Renal cortical epithelial cell (primary cell): ENCODE data around the gene KCNG2. TPM values are rescaled to one million over a fixed set of nuclear protein-coding genes. Genes with fewer than 3 reads are reported as not detected.

Source experiments
- DNase-seq: peaks from one replicate; pipeline ENCODE4 v3.0.0-alpha.2; 2011; ENCODE audit warnings: low read depth
- total RNA-seq: library from RNA; depleted of rRNA; stranded (reverse); fragments of >200 nt; gene quantifications from 2 replicates; pipeline ENCODE4 v1.2.3, GENCODE V29; 2014

Gene KCNG2
- total RNA-seq, 1 donor from 2014 or later: 0.20 TPM

DNA sequence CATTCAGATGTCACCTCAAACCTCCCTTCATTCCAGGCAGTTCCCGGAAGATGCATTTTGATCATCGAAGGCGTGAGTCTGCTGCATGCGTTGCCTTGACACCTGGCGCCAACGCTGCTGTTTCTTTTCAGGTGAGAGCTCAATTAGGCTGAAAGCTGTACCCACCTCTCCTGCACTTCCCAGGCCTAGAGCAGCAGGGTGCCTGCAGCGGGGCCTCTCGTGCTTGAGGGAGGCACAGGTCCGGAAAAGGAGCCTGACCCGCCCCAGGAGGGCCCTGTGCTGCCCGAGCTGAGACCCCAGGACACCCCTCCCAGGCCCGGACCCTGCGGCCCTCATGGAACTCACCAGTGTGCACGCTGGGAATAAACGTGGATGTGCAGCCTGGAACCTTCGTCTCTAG lies 31.4 kb upstream of the KCNG2 start:
- DNase-seq: no peak

GRCh38 chr18:79768745-79769144 lies 29.0 kb upstream of the KCNG2 start:
- DNase-seq: no peak

- DNase-seq: no peak
Observed at GRCh38 chr18:79769698-79770500, 27.8 kb upstream of the KCNG2 start.

- no peak for DNase-seq
Observed at GRCh38 chr18:79770501-79770815, 27.3 kb upstream of the KCNG2 start.

DNA sequence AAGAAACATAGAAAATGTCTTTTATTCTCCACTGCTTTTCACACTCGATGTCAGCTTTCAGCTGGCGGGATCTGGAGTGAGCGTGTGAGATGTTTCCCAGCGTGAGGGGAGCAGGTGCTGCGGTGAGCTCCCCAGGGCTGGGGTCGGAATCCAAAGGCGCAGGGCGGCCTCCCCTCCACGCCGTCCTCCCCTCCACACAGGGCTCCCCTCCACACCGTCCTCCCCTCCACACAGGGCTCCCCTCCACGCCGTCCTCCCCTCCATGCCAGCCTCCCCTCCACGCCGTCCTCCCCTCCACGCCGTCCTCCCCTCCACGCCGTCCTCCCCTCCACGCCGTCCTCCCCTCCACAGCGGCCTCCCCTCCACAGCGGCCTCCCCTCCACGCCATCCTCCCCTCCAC lies 26.9 kb upstream of the KCNG2 start:
- DNase-seq: no peak

GRCh38 chr18:79771446-79772107 lies 26.2 kb upstream of the KCNG2 start:
- DNase-seq: no peak

GRCh38 chr18:79772108-79772864 lies 25.5 kb upstream of the KCNG2 start:
- DNase-seq: no peak

DNA sequence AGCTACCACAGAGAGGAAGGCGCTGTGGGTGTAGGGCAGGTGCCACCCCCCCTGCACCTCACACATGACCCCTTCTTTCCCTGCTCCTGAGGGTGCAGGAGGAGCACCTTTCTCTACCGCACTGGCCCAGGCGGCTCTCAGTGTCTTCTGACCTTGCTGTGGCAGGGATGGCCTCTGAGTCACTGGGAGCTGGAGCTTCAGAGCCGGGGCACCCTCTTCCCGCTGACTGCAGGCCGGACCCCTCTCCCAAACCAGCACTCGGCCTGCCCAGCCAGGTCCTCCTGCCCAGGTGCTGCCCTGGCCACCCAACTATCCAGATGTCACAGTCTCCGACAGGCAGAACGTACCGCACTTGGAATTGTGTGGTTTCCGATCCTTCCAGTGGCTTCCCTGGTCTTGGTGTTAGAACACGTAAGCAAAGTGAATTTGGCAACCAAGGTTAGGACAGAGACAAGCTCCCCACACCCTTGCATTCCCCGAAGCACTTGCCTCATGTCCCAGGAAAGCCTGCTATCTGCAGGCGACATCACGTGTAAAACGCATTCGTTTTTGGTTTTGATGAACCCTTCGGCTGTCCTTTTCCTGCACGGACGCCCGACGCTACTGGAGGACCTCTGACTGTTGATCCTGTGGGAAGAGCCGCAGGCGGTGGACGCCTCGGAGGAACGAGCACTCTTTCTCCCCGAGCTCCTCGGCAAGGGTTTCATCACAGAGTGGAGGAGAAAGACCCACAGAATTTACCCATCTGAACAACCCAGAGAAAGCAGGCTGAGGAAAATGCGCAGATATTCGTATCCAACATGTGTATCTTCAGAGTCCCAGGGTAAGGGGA lies 24.7 kb upstream of the KCNG2 start:
- DNase-seq: no peak

DNA sequence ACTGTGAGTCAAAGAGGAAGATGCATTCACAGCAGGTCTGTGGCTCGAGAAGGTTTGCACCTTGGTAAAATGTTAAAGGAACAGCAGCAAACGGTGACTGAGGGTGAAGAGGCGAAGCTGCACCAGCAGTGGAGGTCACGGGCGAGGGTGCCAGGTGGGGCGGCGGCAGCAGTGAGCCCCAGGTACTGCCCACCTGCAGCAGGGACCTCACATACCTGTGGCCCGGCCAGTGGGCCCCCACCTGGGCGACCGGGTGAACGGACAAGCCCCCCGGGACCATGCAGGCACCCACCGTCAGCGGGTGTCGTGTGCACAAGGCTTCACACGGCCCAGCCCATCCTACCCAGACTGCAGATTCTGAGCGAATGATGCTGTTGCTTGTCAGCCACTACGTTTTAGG lies 23.6 kb upstream of the KCNG2 start:
- no peak for DNase-seq

- no peak for DNase-seq
Observed at GRCh38 chr18:79775441-79776221, 22.1 kb upstream of the KCNG2 start.

- no peak for DNase-seq
Observed at GRCh38 chr18:79776674-79777073, 21.1 kb upstream of the KCNG2 start.

DNA sequence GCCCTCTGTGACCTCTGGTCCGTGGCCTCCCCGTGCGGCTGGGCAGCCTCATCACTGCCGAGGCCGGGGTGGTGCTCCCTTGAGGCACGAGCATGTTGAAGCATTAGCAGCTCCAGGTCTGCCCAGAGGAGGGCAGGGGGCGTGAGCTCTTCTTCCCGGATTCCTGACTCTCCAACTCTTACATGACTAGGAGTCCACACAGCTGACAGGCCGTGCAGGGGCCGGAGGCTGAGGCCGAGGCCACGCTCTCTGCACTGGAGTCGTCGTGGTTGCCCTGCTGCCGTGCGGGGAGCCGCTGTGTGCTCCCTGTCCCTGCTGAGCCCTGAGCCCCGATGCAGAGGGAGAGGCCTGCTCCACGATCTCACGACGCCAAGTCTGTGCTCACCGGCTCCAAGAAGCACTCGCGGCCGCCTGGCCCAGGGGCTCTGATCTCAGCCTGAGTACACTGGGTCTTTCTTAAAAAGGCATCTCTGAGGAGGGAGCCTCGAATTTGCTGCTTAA lies 19.4 kb upstream of the KCNG2 start:
- no peak for DNase-seq

GRCh38 chr18:79779021-79779699 lies 18.6 kb upstream of the KCNG2 start:
- no peak for DNase-seq

DNA sequence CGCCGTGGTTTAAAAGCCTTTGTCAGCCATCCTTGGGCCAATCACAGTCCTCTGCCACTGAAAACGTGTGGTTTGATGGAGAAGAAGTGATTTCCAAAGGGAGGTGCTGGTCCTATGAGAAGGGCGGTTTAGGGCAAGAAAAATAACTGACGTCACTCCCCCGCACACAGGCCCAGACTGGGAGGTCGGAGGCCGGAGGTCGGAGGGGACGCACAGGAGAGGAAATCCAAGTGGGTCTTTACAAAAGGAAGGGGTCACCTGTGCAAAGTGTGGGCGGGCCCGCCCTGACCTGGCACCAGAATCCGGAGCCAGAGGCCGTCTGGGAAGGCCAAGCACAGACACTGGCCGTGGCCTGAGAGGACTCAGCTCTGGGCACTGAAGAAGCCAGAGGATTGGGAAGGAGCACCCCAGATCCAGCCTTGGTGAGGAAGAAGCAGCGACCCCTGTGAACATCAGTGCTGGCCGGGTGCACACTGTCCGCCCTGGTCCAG lies 18.0 kb upstream of the KCNG2 start:
- no peak for DNase-seq

GRCh38 chr18:79780547-79780946 lies 17.2 kb upstream of the KCNG2 start:
- DNase-seq: no peak

- DNase-seq: no peak
Observed at GRCh38 chr18:79781331-79781941, 16.3 kb upstream of the KCNG2 start.

GRCh38 chr18:79782566-79783308 lies 15.0 kb upstream of the KCNG2 start:
- DNase-seq: no peak

- DNase-seq: no peak
Observed at GRCh38 chr18:79784071-79784913, 13.4 kb upstream of the KCNG2 start.
